ENCODE data around the gene TTC28. TPM values are rescaled to one million over a fixed set of nuclear protein-coding genes. Genes with fewer than 3 reads are reported as not detected.
A peak's percentile ranks its signal among the peaks of the same experiment; 100 is the strongest.
"Not testable (repeated sequence)": the region's sequence is repeated elsewhere in the genome, so short reads cannot be mapped to it uniquely, and the experiment has no call there.

Gene TTC28
- total RNA-seq, 1 donor from 2014 or later = 88.8 TPM

GRCh38 chr22:28560743-28561101 lies 118.9 kb downstream of the TTC28 start:
- not testable (repeated sequence) for DNase-seq (ENCODE audit: low spot score)

DNA sequence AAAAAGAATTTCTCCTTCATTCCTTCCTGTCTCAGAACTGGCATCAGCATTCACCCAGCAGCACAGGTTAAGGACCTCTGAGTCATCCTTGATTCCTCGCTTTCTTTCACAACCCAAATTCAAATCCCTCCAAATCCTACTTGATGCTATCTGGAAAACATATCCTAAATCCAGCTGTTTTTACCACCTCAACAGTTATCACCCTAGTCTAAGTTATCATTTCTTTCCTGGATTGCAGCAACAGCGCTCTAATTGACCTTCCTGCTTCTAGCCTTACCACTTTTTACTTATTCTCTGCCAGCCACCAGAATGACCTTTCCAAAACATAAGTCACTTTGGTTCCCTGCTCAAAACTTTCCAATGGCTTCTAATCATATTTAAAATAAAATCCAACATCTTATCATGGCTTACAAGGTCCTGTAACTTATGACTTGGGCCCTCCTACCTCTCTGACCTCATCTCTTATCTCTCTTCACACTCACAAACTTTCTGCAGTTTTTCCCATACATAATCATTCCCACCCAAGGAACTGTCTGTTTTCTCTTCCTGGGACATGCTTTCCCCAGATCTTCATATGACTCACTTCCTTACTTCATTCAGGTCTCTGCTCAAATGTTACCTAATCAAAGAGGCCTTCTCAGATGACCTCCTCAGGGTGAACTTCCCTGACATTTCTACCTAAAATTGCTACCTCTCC lies 119.4 kb downstream of the TTC28 start:
- peak; percentile 87 for DNase-seq (ENCODE audit: low spot score)

DNA sequence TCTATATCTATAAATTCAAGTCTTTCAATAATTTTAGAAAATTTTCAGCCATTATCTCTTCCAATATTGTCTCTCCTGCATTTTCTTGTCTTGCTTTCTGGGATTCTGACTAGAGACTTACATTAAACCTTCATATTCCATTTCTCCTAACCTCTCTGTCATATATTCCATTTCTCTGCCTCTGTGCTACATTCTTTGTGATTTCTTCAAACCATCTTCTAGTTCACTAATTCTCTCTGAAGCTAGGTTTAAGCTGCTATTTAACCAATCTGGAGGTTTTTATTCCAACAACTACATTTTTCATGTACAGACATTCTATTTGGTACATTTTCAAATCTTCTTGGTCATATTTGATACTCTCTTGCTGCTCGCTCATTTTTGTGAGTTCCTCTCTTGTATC lies 122.5 kb downstream of the TTC28 start:
- no peak for DNase-seq (ENCODE audit: low spot score)

- DNase-seq (ENCODE audit: low spot score) = not testable (repeated sequence)
Observed at GRCh38 chr22:28553108-28553866, 126.4 kb downstream of the TTC28 start.

DNA sequence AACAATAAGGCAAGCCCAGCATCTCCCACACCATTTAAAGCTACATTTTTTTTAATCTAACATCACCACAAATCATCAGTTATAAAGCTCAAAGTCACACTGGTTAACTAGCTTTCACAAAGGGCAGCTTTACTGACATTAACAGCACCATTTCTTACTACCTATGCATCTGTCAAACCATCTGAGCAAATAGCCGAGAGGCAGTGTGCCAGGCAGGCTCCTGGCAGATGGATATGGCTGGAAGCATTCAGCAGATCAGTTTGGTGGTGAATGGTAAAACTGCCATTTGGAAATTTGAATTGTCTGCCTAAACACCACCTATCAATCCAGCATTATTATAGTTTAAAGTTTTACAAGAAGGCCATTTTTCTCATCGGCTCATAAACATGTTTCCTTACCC lies 131.2 kb downstream of the TTC28 start:
- DNase-seq (ENCODE audit: low spot score) = no peak

DNA sequence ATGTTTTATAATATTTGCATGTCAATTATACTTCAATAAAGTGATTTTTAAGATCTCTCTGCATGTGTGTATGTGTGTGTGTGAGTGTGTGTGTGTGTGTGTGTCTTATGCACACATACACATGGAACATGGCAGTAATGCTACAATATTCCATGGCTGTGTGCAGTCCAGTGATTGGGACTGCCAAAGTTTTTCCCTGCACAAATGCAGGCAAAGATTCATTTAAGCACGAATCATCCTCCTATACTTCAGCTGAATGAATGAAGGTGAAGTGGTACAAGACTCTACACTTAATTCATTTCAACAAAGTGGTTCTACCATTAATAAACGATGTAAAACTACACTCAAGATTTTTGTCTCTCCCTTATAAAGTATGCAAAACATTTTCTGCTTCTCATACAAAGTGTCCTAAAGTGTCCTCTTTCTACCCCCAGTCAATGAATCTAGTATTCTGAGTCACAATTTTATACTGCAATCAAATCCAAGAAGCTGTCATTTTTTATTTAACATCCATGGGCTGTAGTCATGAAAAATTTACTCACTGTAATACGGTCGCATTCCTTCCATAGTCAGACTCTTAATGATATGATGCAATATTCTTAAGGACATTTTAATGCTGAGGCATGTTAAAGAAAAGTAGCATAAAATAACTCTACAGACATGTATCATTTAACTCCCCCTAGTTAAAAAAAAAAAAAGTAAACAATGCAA lies 132.4 kb downstream of the TTC28 start:
- peak; percentile 46 for DNase-seq (ENCODE audit: low spot score)

GRCh38 chr22:28544431-28544868 lies 135.2 kb downstream of the TTC28 start:
- DNase-seq (ENCODE audit: low spot score) = no peak

DNA sequence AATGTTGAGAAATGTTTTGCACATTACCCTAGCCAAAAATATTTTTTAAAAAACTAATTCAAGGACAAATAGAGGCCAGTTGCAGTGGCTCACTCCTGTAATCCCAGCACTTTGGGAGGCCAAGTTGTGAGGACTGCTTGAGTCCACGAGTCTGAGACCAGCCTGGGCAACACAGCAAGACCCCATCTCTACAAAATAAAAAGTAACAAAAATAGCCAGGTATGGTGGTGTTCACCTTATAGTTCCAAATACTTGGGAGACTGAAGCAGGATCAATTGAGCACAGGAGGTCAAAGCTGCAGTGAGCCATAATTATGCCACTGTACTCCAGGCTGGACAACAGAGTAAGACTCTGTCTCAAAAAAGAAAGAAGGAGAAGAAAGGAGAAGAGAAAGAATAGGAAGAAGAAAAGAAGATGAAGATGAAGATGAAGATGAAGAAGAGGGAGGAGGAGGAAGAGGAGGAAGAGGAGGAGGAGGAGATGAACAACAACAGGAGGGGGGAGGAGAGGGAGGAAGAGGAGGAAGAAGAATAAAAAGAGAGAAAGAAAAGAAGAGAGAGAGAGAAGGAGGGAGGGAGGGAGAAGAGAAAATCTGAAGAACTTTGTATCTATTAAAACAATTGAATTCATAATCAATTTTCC lies 136.5 kb downstream of the TTC28 start:
- DNase-seq (ENCODE audit: low spot score) = no peak

GRCh38 chr22:28541137-28541536 lies 138.5 kb downstream of the TTC28 start:
- DNase-seq (ENCODE audit: low spot score) = no peak

GRCh38 chr22:28538922-28539321 lies 140.7 kb downstream of the TTC28 start:
- DNase-seq (ENCODE audit: low spot score) = no peak

DNA sequence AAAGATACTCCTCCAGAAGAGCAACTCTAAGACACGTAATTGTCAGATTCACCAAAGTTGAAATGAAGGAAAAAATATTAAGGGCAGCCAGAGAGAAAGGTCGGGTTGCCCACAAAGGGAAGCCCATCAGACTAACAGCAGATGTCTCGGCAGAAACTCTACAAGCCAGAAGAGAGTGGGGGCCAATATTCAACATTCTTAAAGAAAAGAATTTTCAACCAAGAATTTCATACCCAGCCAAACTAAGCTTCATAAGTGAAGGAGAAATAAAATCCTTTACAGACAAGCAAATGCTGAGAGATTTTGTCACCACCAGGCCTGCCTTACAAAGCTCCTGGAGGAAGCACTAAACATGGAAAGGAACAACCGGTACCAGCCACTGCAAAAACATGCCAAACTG lies 149.1 kb downstream of the TTC28 start:
- not testable (repeated sequence) for DNase-seq (ENCODE audit: low spot score)

DNA sequence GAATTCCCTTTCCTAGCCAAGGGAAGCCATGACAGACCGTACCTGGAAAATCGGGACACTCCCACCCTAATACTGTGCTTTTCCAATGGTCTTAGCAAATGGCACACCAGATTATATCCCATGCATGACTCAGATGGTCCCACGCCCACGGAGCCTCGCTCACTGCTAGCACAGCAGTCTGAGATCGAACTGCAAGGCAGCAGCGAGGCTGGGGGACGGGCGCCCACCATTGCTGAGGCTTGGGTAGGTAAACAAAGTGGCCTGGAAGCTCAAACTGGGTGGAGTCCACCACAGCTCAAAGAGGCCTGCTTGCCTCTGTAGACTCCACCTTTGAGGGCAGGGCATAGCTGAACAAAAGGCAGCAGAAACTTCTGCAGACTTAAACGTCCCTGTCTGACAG lies 150.5 kb downstream of the TTC28 start:
- DNase-seq (ENCODE audit: low spot score) = not testable (repeated sequence)

DNA sequence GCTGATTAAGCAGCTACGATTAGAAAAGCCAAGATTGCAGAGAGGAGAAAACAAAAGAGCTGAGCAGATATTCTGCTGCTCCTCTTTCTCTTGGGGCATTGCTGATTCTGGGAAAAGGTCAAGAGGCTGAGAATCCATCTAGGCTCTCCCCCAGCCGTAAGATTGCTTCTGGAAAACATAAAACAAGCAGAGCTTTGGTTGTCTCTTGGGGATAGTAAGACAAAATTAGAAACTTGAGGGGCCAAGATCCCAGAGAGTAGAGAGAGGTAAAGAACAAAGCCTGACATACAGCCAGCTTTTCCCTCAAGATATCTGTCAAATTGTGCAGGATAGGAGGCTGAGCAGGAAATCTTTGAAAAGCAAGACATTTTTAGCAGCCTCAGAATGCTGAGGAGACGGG lies 158.2 kb downstream of the TTC28 start:
- peak; percentile 2 for DNase-seq (ENCODE audit: low spot score)

DNA sequence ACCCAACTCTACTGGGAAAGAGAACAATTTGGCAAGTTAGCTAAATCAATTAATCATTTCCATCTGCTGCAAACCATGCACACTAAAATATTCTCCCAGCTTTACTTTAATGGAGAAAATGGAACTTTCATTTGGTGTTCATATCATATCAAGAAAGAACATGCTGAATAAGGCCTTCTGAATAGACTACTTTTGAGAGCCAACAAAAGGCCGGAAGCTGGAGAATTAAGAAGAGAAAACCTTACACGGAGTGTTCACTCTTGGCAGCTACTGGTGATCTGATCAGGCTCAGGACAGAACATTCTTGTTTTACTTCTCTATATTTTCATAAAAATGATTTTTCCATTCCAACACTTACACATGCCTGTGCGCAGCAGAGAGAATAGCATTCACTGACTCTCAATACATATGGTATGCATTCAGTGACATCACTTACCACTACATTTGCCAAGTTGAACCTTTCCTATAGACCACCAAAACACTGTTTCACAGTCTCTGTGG lies 165.3 kb downstream of the TTC28 start:
- peak; percentile 29 for DNase-seq (ENCODE audit: low spot score)

DNA sequence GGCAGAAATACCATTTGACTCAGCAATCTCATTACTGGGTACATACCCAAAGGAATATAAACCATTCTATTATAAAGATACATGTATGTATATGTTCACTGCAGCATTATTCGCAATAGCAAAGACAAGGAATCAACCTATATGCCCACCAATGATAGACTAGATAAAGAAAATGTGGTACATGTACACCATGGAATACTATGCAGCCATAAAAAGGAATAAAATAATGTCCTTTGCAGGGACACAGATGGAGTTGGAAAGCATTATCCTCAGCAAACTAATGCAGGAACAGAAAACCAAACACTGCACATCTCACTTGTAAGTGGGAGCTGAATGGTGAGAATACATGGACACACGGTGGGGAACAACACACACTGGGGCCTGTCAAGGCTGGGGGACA lies 167.3 kb downstream of the TTC28 start:
- DNase-seq (ENCODE audit: low spot score) = not testable (repeated sequence)

GRCh38 chr22:28507896-28508295 lies 171.7 kb downstream of the TTC28 start:
- DNase-seq (ENCODE audit: low spot score) = no peak

- no peak for DNase-seq (ENCODE audit: low spot score)
Observed at GRCh38 chr22:28506150-28506535, 173.5 kb downstream of the TTC28 start.

- DNase-seq (ENCODE audit: low spot score) = no peak
Observed at GRCh38 chr22:28505416-28506149, 174.1 kb downstream of the TTC28 start.

DNA sequence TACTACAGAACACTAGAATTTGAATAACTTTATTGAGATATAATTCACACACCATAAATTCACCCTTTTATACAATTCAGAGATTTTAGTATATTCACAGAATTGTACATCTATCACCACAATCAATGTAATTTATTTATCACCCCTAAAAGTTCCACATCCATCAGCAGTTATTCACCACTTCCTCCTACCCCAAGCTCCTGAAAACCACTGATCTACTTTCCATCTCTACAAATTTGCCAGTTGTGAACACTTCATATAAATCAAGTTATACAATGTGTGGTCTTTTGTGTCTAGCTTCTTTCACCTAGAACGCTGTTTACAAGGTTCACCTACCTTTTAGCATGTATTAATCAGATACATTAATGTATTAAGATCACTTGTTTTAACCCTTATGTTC lies 179.6 kb downstream of the TTC28 start:
- DNase-seq (ENCODE audit: low spot score) = no peak

DNA sequence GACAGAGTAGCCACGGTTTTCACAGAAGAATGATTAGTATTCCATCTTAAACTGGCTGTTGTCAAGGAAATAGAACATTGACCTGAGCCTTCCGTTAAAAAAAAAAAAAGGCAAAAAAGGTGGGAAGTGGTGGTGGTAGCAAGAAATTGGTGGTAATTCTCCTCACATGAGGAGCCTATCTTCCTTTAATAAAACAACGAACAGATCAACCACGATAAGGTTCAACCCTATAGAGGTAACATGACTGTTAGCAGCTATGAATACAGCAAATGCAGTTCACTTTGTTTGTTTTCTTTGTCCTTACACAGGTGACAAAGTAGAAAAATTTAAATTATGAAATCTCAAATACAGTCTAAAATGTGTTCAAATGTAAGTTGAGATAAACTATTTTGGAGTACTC lies 181.6 kb downstream of the TTC28 start:
- no peak for DNase-seq (ENCODE audit: low spot score)

- no peak for DNase-seq (ENCODE audit: low spot score)
Observed at GRCh38 chr22:28497188-28497587, 182.5 kb downstream of the TTC28 start.

All from umbilical cord (tissue), 2 donors.